ENCODE results near the gene MAD2L2.

The MAD2L2 gene
- long read RNA-seq, donor 1, transcript MAD2L2-207 (9 exons, 1,118 nt) = major isoform, 22 of 41 reads
- long read RNA-seq, donor 1, transcript MAD2L2-204 (9 exons, 872 nt) = minor isoform, 14 of 41 reads
- long read RNA-seq, donor 1, partial matches to known transcripts = 0 of 41 reads
- long read RNA-seq, donor 1, other reads (novel, unspliced or antisense) = 5 of 41 reads
- long read RNA-seq, donor 2, transcript MAD2L2-204 (9 exons, 872 nt) = minor isoform, 7 of 17 reads
- long read RNA-seq, donor 2, transcript MAD2L2-207 (9 exons, 1,118 nt) = major isoform, 10 of 17 reads
- long read RNA-seq, donor 2, partial matches to known transcripts = 0 of 17 reads
- long read RNA-seq, donor 2, other reads (novel, unspliced or antisense) = 0 of 17 reads
- long read RNA-seq, donor 3, partial matches to known transcripts = 0 of 8 reads
- long read RNA-seq, donor 3, other reads (novel, unspliced or antisense) = 0 of 8 reads
- long read RNA-seq, donor 4, transcript MAD2L2-204 (9 exons, 872 nt) = minor isoform, 6 of 14 reads
- long read RNA-seq, donor 4, transcript MAD2L2-207 (9 exons, 1,118 nt) = major isoform, 8 of 14 reads
- long read RNA-seq, donor 4, partial matches to known transcripts = 0 of 14 reads
- long read RNA-seq, donor 4, other reads (novel, unspliced or antisense) = 0 of 14 reads
- long read RNA-seq, donor 5, transcript MAD2L2-204 (9 exons, 872 nt) = major isoform, 14 of 22 reads
- long read RNA-seq, donor 5, transcript MAD2L2-207 (9 exons, 1,118 nt) = minor isoform, 8 of 22 reads
- long read RNA-seq, donor 5, partial matches to known transcripts = 0 of 22 reads
- long read RNA-seq, donor 5, other reads (novel, unspliced or antisense) = 0 of 22 reads
- long read RNA-seq, donor 6, transcript MAD2L2-207 (9 exons, 1,118 nt) = minor isoform, 6 of 17 reads
- long read RNA-seq, donor 6, transcript MAD2L2-204 (9 exons, 872 nt) = major isoform, 10 of 17 reads
- long read RNA-seq, donor 6, partial matches to known transcripts = 0 of 17 reads
- long read RNA-seq, donor 6, other reads (novel, unspliced or antisense) = 0 of 17 reads
- long read RNA-seq, donor 7, transcript MAD2L2-207 (9 exons, 1,118 nt) = major isoform, 19 of 32 reads
- long read RNA-seq, donor 7, transcript MAD2L2-204 (9 exons, 872 nt) = minor isoform, 8 of 32 reads
- long read RNA-seq, donor 7, partial matches to known transcripts = 5 of 32 reads
- long read RNA-seq, donor 7, other reads (novel, unspliced or antisense) = 0 of 32 reads
- long read RNA-seq, donor 8, transcript MAD2L2-204 (9 exons, 872 nt) = minor isoform, 6 of 134 reads
- long read RNA-seq, donor 8, transcript MAD2L2-207 (9 exons, 1,118 nt) = major isoform, 15 of 134 reads
- long read RNA-seq, donor 8, partial matches to known transcripts = 53 of 134 reads
- long read RNA-seq, donor 8, other reads (novel, unspliced or antisense) = 60 of 134 reads

GRCh38 chr1:11681071-11681771, at the start of gene MAD2L2:
TSS of gene MAD2L2 (minus strand) at chr1:11681148. CDS start at chr1:11680601, 547 bp downstream.
- peak; percentile 79 for DNase-seq

GRCh38 chr1:11730429-11730891, 49.5 kb upstream of the MAD2L2 start:
- no peak for DNase-seq

GRCh38 chr1:11729498-11730428, 48.8 kb upstream of the MAD2L2 start:
- DNase-seq = peak; percentile 41

GRCh38 chr1:11729155-11729497, 48.2 kb upstream of the MAD2L2 start:
- DNase-seq = no peak

GRCh38 chr1:11728126-11728806, 47.3 kb upstream of the MAD2L2 start:
- no peak for DNase-seq

GRCh38 chr1:11727119-11727518, 46.2 kb upstream of the MAD2L2 start:
- no peak for DNase-seq

GRCh38 chr1:11725616-11726015, 44.7 kb upstream of the MAD2L2 start:
- no peak for DNase-seq

- DNase-seq = no peak
Measured at GRCh38 chr1:11722538-11722937, 41.6 kb upstream of the MAD2L2 start.

GRCh38 chr1:11721311-11721710, 40.4 kb upstream of the MAD2L2 start:
- no peak for DNase-seq

- no peak for DNase-seq
Measured at GRCh38 chr1:11720525-11720924, 39.6 kb upstream of the MAD2L2 start.

- DNase-seq = no peak
Measured at GRCh38 chr1:11720033-11720376, 39.1 kb upstream of the MAD2L2 start.

GRCh38 chr1:11719313-11720032, 38.5 kb upstream of the MAD2L2 start:
- DNase-seq = peak; percentile 65

- DNase-seq = no peak
Measured at GRCh38 chr1:11714831-11715575, 34.1 kb upstream of the MAD2L2 start.

GRCh38 chr1:11713095-11713494, 32.1 kb upstream of the MAD2L2 start:
- no peak for DNase-seq

GRCh38 chr1:11712285-11712684, 31.3 kb upstream of the MAD2L2 start:
- DNase-seq = no peak

GRCh38 chr1:11711490-11711889, 30.5 kb upstream of the MAD2L2 start:
- DNase-seq = no peak

GRCh38 chr1:11708554-11709350, 27.8 kb upstream of the MAD2L2 start:
- DNase-seq = no peak
